HS-5 (cell line): ENCODE results near the gene HMX1.

Experiments
- DNase-seq: peaks from one replicate; pipeline ENCODE4 v3.0.0-alpha.2; 2012; ENCODE audit warnings: low read depth

HMX1 gene

DNA sequence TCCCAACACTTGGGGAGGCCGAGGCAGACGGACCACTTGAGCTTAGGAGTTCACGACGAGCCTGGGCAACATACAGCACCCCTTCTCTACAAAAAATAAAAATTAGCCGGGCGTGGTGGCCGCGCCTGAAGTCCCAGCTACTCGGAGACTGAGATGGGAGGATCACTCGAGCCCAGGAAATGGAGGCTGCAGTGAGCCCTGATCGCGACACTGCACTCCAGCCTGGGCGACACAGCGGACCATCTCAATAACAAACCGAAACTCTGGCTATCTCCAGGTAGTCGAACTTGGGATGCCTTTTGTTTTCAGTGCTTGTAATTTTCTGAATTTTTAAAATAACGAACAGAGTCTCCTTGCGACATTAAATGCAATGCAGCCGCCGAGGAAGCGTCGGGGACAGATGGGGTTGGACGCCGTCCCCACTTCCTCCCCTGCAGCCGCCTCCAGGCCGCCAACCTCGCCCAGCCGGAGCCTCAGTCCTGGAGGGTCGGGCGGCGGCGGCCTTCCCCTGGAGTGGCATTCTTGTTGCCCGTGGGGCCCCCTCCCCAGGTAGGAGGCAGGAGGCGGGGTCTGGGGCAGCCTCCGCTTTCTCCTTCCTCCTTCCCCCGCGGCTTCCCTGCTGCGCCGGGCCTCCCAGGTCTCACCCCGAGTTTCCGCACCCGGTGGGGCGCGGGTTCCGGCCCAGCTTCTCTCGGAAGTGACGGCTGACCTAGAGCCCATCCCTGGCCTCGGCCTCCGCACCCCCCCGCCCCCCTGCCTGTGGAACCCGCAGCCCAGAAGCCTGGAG is 14.6 kb downstream of the HMX1 start:
- no peak for DNase-seq

DNA sequence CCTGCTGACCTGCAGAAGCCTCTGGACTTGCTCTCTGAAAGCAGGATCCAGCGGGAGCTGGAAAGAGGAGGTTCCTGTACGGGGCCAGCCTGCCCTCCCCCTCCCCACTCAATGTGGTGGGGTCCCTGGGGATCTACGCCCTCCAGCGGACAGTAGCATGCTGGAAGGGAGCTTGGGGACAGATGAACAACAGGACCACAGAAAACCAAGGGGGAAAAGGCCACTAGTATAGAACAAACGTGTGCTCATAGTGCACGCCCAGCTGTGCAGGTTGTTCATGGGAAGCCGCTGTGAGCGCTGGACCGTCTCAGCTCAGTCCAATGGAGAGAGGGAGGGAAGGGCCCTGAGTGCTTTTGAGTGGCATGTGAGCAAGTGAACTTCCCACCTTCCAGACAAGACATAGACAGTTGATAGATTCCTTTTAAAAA is 15.8 kb downstream of the HMX1 start:
- DNase-seq: no peak

DNA sequence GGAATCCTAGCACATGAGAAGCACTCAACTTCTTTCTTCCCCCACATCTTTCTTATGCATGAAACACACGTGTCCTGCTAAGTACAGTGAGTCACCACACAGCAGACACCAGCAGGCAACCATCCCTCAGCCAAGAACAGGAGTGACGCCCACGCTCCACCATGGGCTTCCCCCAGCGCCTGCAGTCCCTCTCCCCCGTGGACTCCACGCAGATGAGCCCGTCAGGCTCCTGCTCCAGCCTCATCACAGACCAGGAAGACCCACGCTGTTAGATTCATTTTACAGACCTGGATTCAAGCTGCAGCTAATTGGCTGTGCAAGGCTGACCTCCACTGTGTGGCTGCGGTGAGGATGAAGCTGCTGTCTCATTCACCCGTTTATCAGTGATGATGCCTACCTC is 16.7 kb downstream of the HMX1 start:
- peak; percentile 2 for DNase-seq

DNA sequence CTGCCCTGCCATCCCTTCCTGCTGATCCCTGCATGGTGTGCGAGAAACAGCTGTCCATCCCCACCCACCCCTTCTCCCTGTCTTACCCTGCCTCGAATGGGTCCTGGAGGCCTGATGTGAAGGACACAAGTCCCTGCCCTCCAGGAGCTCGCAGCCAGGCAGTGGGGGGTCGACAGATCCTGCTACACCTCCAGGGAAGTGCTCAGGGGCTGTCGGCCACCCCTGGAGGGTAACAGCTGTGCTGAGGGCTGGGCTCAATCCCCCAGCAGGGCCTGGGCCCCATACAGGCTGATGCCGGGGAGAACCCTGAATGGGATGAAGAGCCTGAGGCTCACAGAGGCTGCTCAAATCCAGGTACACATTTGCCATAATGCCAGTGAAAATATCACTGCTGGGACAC is 17.6 kb downstream of the HMX1 start:
- no peak for DNase-seq

DNA sequence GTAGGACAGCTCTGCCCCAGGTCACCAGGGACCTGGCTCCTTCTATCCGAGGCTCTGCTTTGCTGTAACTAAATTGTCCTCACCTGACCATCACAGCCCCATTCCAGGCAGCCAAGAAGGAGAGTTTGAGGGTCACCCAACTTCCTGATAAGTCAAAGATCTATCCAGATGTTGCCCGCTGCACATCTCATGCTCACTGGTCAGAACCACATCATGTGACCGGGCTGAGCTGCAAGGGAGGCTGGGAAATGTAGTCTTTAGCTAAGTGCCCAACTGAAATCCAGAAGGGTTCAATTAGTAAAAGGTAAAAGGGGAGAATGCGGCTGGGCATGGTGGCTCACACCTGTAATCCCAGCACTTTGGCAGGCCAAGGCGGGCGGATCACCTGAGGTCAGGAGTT is 18.4 kb downstream of the HMX1 start:
- no peak for DNase-seq

DNA sequence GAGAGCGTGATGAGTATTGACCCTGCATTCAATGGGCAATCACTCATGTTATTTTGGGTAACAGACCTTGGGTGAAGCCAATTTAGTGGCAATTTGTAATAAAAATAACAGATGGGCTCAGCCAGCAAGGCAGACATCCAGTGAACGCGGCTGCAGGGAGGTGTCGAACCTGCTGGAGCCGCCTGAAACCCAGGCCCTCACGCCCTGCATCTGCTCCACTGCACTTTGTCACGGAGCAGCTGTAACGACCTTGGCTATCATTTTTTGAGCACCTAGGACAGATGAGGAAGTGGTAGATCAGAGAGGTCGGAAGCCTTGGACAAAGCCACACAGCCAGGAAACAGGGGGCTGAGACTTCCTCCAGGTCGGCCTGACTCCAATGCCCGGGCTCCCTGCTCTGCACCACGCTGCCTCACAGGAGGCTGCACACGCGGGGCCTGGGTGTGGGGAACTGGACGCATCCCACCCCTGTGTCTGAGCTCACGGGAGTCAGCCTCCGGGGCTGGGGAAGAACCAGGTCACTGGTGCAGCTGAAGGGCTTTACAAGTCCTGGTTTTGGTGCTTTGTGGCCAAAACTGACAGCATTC is 19.4 kb downstream of the HMX1 start:
- DNase-seq: no peak

DNA sequence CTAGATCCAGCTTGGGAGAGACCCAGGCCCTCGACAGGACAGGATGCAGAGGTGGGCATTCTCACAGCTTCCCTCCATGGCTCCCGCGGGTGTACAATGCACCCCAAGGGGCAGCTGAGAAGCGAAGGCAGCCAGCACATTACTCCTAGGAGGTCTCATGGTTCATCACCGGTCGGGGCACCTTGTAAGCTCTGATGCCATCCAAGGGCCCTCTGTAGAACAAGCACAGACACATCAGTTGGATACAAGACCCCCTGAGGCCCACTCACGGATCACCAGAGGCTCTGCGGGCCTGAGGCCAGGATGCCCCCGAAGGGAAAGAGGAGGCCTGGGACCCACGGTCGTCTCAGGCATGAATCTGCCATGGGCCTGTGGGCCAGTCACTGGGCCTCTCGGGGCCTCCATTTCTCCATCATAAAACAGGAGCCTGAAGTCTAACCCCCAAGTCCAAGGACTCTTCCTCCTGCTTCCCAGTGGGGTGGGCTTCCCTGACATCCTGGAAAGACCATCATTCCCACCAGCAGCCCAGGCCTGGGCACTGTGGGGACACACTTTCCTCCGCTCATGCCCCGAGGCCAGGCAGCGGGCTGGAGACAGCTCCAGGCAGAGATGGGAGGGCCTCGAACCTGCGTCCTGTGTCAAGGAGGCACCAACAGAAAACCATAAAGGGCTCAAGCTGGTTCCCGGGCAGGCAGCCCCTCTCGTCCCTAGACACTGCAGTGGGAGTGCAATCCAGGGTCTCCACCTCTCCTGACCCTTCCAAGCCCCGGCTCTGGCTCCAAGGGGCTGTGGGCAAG is 20.1 kb downstream of the HMX1 start:
- no peak for DNase-seq

DNA sequence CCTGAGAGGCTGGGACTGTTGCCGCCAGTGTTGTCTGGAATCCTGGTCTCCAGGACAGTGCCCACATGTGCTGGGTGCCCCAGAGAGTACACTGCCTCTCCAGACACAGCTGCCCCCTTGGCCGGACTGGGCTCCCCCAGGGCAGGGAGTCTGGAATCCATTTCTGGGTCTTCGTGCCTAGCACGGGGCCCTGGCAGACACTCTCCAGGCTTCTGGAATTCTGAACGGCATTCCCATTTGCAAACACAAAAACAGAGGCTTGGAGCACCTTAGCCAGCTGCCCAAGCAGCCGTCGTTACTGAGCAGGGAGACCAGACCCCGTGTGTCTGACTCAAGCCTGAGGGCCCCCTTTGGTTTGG is 20.8 kb downstream of the HMX1 start:
- DNase-seq: no peak

DNA sequence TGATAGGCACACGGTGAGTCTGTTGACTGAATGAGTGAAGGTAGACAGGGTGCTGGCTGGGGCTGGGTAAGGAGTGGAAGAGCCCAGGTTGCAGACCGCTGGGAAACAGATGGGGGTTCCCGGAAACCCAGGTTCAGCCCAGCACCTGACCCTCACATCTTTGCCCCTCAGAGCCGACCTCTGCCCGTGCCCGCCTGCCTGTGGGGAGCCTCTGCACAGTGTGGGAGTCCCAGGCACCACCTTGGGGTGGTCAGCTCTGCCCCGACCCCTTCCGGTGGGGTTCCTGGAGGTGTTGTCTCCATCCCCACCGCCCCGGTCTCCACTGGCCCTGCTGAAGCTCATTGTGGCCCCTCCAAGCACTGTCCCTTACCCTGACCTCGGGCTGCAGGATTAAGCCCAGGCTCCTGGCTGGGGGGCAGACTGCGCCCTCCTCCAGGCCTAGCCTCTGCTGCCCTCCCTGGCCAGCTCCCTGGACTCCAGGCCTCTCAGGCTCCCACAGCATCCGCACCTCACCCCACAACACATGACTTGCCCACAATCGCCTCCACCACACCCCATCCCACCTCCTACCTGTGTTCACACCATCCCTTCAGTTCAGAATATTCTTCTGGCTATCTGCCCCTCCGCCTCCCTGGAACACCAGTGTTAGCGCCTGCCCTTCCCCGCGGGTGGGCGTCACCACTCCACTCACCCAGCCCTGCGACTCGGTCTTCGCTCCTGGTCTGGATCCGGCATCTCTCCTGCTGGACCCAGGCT is 21.4 kb downstream of the HMX1 start:
- no peak for DNase-seq

DNA sequence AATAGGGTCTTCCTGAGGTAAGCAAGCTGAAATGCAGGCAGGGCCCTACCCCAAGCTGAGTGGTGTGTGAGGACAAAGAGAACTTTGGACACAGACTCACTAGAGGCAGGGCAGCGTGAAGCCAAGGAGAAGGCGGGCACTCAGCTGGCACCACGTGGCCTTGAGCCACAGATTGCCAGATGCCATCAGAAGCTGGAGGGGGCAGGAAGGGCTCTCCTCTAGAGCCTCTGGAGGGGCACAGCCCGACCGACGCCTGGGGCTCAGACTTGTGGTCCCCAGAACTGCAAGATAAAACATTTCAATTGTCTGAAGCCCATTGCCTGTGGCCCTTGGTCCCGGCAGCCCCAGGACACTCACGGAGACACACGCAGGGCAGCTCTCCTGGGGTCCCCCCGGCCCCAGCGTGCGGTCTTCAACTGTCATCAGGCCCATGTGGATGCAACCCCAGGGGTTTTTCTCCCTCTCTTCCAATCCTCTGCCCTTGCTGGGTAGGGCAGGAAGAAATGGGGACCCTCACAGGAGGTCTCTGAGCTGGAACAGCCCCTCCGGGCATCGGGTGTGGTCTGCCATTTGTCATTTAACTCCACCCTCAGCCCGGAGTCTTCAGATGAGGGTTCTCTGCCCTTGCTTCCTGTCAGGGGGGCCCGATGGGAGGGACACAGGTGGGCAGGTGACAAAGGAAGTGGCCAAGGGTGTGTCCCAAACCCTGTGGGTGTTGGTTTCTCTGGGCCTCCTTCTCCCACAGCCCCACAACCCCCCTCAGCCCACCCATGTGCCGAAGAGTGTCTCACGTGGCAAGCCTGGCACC is 22.2 kb downstream of the HMX1 start:
- DNase-seq: no peak

DNA sequence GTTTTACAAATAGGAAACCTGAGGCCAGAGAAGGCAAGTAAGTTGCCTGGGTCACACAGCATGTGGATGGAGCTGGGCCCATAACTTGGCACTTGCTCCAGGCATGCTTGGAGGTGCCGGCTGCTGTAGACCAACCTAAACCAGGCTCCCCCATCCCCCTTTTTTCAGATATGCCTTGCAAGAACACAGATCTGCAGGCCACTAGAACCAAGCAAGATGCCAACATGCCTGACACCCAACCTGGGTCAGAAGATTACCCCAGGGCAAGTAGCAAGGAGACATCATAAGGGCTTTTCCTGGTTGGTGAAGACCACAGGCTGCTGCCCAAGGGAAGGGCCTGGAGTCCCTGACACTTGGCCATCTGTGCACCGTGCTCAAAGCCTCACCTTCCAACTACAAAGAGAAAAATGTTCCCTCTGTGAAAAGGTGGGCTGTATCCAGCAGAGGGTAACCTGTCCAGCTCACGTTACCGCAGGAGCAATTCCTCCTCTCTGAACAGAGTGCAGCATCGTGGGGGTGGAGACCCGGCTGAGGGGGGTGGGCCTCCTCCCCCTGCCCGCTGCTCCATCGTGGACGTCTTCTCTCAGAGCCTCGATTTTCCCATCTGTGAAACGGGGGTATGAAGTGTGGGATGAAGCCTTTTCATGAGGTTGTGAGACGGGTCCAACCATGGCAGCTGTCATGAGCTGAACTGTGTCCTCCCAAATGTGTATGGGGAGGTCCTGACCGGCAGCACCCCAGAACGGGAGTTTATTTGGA is 23.0 kb downstream of the HMX1 start:
- no peak for DNase-seq

DNA sequence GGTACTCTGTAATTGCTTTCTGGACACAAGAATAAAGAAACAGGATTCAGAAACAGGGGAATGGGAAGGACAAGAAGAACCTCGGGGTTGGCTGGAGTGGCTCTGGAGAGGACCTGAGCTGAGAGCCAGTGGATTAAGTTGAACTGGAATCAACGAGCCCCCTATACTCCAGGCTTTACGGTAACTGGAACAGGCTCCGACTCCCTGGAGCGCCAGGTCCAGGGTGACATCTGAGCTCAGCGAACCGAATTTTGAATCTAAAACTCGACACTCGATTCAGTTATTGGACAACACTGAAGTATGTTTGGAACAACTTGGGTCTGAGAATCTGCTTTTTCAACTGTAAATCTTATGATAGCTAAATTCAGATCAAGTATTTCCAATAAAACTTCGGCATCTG is 23.9 kb downstream of the HMX1 start:
- no peak for DNase-seq

DNA sequence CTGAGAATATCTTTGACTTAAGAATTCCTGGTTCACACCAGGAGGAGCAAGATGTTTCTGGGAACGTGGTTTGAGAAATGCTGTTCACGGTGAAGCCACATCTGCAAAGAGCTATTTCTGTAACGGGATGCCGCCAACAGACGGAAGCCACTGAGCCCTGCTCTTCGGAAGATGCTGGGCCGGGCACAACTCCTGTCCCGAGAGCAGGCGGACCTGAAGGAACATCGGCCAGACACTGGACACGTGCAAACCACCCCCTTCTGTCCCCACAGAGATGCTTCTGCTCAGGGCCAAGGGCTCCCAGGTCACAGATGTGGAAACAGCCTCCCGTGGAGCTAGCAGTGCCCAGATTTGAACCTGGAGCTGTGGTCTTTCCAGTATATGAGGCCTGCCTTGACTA is 24.3 kb downstream of the HMX1 start:
- DNase-seq: no peak

DNA sequence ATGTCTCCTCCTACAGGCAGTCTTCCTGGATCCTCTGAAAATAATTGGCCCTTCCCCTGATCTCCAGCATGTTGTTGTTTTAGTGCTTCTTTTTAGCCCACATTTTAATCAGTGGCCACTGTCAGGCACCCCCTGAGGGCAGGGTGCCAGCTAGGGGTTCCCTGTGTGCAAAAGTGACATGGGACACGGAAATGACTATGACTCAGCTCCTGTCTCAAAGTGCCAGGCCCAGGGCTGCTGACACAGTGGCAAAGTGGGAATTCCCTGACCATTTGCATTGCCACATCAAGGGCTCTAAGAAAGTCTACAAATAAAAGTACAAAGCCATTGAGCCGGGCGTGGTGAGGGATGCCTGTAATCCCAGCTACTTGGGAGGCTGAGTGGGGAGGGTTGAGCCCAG is 24.8 kb downstream of the HMX1 start:
- DNase-seq: no peak

DNA sequence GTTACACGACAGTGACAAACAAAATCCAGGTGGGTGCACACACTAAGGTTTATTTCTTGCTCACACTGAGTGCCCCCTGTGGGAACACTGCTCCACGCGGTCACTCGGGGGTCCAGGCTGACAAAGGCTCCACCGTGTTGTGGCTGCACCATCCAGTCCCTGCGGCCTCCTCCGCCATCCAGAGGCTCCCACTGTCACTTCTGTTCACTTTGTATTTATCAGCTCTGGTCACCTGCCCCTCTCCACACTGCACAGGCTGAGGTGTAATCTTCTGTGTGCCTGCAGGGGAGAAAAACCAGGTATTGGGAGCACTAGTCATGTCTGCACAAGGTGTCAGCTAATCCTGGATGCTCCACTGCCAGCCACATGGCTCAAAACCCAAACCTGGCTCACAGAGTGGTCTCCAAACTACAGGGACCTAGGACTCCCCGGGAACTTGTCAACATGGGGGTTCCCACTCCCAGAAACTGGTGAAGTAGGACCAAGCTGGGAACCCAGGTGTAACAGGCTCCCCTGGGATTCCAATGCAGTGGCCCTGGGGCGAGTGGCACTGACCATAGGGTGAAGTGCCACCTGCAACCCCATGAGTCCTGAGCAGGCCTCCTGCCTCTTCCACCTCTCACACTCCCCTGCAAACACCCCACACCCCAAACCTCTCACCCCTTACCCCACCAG is 25.5 kb downstream of the HMX1 start:
- no peak for DNase-seq

DNA sequence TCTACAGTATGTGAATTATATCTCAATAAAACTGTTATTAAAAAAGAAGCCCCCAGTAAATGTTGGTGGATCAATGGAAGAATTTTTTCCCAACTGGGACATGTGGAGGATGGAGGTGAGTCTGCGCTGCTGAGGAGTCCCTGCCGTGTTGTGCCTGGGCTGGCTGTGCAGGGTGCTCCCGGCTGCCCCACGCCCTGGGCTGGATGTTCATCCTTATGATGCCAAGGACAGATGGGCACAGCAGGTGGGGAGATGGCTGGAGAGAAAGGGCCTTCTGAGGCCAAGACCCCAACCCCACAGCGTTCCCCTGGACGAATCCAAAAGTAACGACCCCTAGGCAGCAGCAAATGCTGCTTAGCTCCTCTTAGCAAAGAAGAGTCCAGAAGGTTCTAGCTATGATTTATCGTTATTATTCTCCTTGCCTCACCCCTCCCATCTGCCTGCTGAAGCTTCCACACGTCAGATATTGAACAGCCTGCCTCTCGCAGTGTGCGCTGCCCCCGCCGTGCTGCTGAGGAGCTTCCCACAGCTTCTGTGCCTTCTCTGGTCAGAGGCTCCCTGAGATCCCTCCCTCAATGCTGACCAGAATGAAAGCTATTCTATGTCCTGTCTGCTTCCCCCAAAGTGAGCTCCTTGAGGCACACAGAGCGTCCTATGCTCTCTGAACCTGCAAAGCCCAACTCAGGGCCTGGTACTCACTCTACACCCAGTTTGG is 26.5 kb downstream of the HMX1 start:
- no peak for DNase-seq

DNA sequence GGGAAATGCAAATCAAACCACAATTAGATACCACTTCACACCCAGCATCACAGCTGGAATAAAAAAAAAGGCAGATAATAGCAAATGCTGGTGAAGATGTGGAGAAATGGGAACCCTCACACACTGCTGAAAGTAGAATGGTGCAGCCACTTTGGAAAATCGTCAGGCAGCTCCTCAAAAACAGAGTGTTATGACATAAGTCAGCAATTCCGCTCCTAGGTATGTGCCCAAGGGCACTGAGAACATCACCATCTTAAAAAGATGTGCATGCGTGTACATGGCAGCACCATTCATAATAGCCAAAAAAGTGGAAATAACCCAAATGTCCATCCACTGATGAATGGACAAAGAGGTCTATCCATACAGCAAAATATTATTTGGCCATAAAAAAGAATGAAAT is 28.0 kb downstream of the HMX1 start:
- DNase-seq: no peak

DNA sequence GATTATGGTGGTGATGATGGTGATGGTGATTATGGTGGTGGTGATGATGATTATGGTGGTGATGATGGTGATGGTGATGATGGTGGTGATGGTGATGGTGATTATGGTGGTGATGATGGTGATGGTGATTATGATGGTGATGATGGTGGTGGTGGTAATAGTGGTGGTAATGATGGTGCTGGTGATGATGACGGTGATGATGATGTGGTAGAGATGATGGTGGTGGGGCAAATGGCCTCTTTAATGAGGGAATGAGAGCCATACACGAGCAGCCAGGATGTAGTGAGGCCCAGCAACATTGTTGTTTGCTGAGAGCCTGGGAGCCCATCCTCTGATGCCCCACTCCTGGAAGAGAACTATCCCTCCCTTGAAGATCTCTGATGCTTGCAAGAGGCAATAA is 29.0 kb downstream of the HMX1 start:
- DNase-seq: no peak

DNA sequence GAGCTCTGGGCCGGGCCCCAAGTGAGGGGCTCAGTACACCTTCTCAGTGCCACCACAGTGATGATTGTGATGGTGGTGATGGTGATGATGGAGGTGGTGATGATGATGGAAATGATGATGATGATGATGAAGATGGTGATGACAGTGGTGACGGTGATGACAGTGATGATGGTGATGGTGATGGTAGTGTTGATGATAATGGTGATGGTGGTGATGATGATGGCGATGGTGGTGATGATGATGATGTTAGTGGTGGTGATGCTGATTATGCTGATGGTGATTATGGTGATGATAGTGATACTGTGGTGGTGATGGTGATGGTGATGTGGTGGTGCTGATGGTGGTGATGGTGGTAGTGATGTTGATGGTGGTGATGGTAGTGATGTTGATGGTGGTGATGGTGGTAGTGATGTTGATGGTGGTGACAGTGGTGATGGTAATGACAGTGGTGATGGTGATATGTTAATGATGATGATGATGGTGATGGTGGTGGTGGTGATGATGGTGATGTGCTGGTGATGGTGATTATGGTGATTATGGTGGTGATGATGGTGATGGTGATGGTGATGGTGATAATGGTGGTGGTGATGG is 29.9 kb downstream of the HMX1 start:
- no peak for DNase-seq
